Measurements from ENCODE around the gene GRIP1. TPM values are rescaled to one million over a fixed set of nuclear protein-coding genes. Genes with fewer than 3 reads are reported as not detected.

GRIP1 gene
- total and polyA plus RNA-seq, 2 of the 4 experiments (the other 2 are of a cell fraction) = under 0.01 to 0.07 TPM

DNA sequence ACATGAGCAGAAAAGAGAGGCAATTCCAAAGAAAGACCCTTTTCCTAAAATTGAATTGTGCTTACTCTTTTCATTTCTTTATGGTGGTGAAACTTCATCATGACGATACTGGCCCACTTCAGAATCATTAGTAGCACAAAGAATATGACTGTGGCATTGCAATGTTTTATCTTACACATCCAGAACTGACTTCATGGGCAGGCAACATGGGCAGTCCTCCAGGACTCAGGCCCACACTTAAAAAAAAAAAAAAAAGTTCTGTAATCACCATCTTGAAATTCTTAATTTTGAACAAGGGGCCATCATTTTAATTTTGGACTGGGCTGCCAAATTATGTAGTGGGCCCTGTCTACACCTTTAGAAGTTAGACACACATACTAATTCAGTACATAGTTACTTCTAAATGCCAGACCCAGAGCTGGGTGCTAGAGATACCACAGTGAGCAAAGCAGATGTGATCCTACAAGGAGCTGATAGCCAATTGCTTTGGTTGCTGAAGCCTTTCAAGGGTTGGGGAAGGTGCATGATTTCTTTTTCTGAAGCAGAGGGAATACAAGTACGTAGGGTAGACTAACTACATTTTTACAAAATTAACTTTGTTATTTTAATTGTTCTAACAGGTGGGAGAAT, 341.4 kb downstream of the GRIP1 start:
- peaks cover 7% of the 10 kb centered on the region for H3K9me3 ChIP-seq (ENCODE audit: control insufficient read depth, insufficient read depth, low read length)
- H3K56ac ChIP-seq (ENCODE audit: extremely low read depth, insufficient read depth, low read length) = no peak overlapping the region
- H3K36me3 ChIP-seq (ENCODE audit: control insufficient read depth, insufficient read depth, low read length) = peaks cover 8% of the 10 kb centered on the region
- H3K9ac ChIP-seq (ENCODE audit: low read depth, low read length) = no peak overlapping the region
- no peaks in the 10 kb centered on the region for H3K9me1 ChIP-seq (ENCODE audit: insufficient read depth, low read length)
- no peak overlapping the region for H2AK9ac ChIP-seq (replicated peaks; ENCODE audit: low read depth, low read length, poor library complexity)
- no peak overlapping the region for H3K14ac ChIP-seq (replicated peaks; ENCODE audit: low read depth, low read length)
- ATAC-seq (ENCODE audit: low read depth) (no peak), DNase-seq (no peak)
- H2BK15ac ChIP-seq (ENCODE audit: low read depth, low read length) = no peak overlapping the region
- no CpG with 5 or more reads among the region's 2 CpGs for WGBS, 2 experiments (ENCODE audit: extremely low coverage in 2 of 2, insufficient read length in 1 of 2)
- H2BK120ac ChIP-seq (ENCODE audit: low read depth, low read length) = no peak overlapping the region
- POLR2A ChIA-PET (ENCODE audit: unreplicated experiment) = no interaction called here
- TF ChIP-seq RFX5 (IDR thresholded peaks at IDR 0.05; ENCODE audit: low read depth, low read length) = no peak
- TF ChIP-seq, protein P1, sequence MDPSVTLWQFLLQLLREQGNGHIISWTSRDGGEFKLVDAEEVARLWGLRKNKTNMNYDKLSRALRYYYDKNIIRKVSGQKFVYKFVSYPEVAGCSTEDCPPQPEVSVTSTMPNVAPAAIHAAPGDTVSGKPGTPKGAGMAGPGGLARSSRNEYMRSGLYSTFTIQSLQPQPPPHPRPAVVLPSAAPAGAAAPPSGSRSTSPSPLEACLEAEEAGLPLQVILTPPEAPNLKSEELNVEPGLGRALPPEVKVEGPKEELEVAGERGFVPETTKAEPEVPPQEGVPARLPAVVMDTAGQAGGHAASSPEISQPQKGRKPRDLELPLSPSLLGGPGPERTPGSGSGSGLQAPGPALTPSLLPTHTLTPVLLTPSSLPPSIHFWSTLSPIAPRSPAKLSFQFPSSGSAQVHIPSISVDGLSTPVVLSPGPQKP (IDR thresholded peaks at IDR 0.05; ENCODE audit: borderline replicate concordance, low read depth, low read length) = no peak
- TF ChIP-seq POLR2A (IDR thresholded peaks at IDR 0.05; ENCODE audit: low read depth, low read length) = no peak
- TF ChIP-seq CHD1 (IDR thresholded peaks at IDR 0.05; ENCODE audit: low read depth, low read length) = no peak
- no peak for TF ChIP-seq SMC3 (IDR thresholded peaks at IDR 0.05; ENCODE audit: low read depth, low read length)
- no peak overlapping the region for H3K4me3 ChIP-seq (ENCODE audit: insufficient read depth, low read depth, low read length)
- intact Hi-C loops (cut with micrococcal nuclease) = no loop called here
- no peaks in the 10 kb centered on the region for H3K79me1 ChIP-seq (ENCODE audit: low read depth in 1 of 2, low read length in 2 of 2)
- H3K27me3 ChIP-seq (ENCODE audit: control insufficient read depth, insufficient read depth, low read length) = no peaks in the 10 kb centered on the region
- CTCF ChIA-PET = interaction anchor here (0.6 kb wide), 1 partner anchor 26 kb away, joined by 7 read pairs; no protein-coding TSS in a partner anchor
- no peak overlapping the region for H2AFZ ChIP-seq (replicated peaks; ENCODE audit: low read length, poor library complexity)
- dilution Hi-C loops (cut with HindIII; ENCODE audit: low sequenced_read_pairs, unreplicated experiment) = no loop called here
- H2AK5ac ChIP-seq (ENCODE audit: low read depth, low read length) = no peak overlapping the region
- no peak overlapping the region for H2BK5ac ChIP-seq (ENCODE audit: low read depth, low read length, poor library complexity, severe bottlenecking)
- H4K8ac ChIP-seq (ENCODE audit: low read depth in 2 of 2, low read length in 2 of 2) = no peak overlapping the region
- no peak overlapping the region for H3K18ac ChIP-seq (ENCODE audit: low read depth, low read length)
- no peak overlapping the region for H2BK20ac ChIP-seq (ENCODE audit: low read depth, low read length)
- H4K5ac ChIP-seq (ENCODE audit: low read depth, low read length) = no peak overlapping the region
- in situ Hi-C loops (cut with MboI; ENCODE audit: low sequenced_read_pairs) = no loop called here
- no peaks in the 10 kb centered on the region for H3K4me1 ChIP-seq (ENCODE audit: control insufficient read depth, insufficient read depth, low read length)
- H4K20me1 ChIP-seq (ENCODE audit: insufficient read depth, low read length) = no peaks in the 10 kb centered on the region
- no peak overlapping the region for H3K4me2 ChIP-seq (ENCODE audit: low read depth, low read length)
- no TSS peak for BruUV-seq (replicated peaks)
- H3K4ac ChIP-seq (ENCODE audit: low read depth, low read length) = no peak overlapping the region
- no peak overlapping the region for H3K23ac ChIP-seq (ENCODE audit: low read depth, low read length)
- no peak overlapping the region for H3K27ac ChIP-seq (ENCODE audit: insufficient read depth, low read length)
- no peak overlapping the region for H4K91ac ChIP-seq (ENCODE audit: insufficient read depth, low read depth, low read length)
